ENCODE results near the gene POLH. TPM values are rescaled to one million over a fixed set of nuclear protein-coding genes. Genes with fewer than 3 reads are reported as not detected.
"Not testable (repeated sequence)": the region's sequence is repeated elsewhere in the genome, so short reads cannot be mapped to it uniquely, and the experiment has no call there.

The POLH gene
- total RNA-seq, 1 donor from 2014 or later = 14.6 TPM

- ATAC-seq; intact Hi-C loops (cut with DNase I): not testable (repeated sequence)
Observed at GRCh38 chr6:43662948-43663347, 87.0 kb downstream of the POLH start.

More at GRCh38 chr6:43662948-43663347, 87.0 kb downstream of the POLH start:
- DNase-seq (ENCODE audit: low spot score) = not testable (repeated sequence)

Other genes starting within 250 kb of the POLH start
- 26.6 TPM for gene ZNF318, start 206.5 kb upstream of the POLH start, total RNA-seq
- gene ABCC10, start 148.6 kb upstream of the POLH start, total RNA-seq = 31.7 TPM
- gene DLK2, start 120.6 kb upstream of the POLH start, total RNA-seq = 0.45 TPM
- gene TJAP1, start 98.6 kb upstream of the POLH start, total RNA-seq = 36.9 TPM
- 1.2 TPM for gene LRRC73, start 65.8 kb upstream of the POLH start, total RNA-seq
- 66.7 TPM for gene YIPF3, start 59.3 kb upstream of the POLH start, total RNA-seq
- gene POLR1C, start 59.1 kb upstream of the POLH start, total RNA-seq = 30.3 TPM
- 33.5 TPM for gene XPO5, start 147 bp upstream of the POLH start, total RNA-seq
- gene GTPBP2, start 53.1 kb downstream of the POLH start, total RNA-seq = 60.6 TPM
- 16.8 TPM for gene MAD2L1BP, start 59.7 kb downstream of the POLH start, total RNA-seq
- 0.49 TPM for gene RSPH9, start 68.9 kb downstream of the POLH start, total RNA-seq
- 29.7 TPM for gene MRPS18A, start 111.6 kb downstream of the POLH start, total RNA-seq
- gene VEGFA, start 194.0 kb downstream of the POLH start, total RNA-seq = 155 TPM